HUES6 (cell line): ENCODE data around the gene SGPP2.

Experiments
- H3K27ac ChIP-seq: 2 replicates; pipeline ENCODE4 v1.7.0; 2013; ENCODE audit warnings: low read depth, mild to moderate bottlenecking, low read length, inconsistent platforms
- H3K27me3 ChIP-seq: 2 replicates; pipeline ENCODE4 v1.6.1; 2013; ENCODE audit warnings: low read length; ENCODE audit not compliant: control insufficient read depth, insufficient read depth
- H3K36me3 ChIP-seq: 2 replicates; pipeline ENCODE4 v1.6.1; 2013; ENCODE audit warnings: low read length; ENCODE audit not compliant: control insufficient read depth, insufficient read depth
- H3K4me1 ChIP-seq: 2 replicates; pipeline ENCODE4 v1.6.1; 2013; ENCODE audit warnings: low read length; ENCODE audit not compliant: control insufficient read depth, insufficient read depth
- H3K4me3 ChIP-seq: 2 replicates; pipeline ENCODE4 v1.5.1; 2013; ENCODE audit warnings: low read depth, low read length
- H3K9ac ChIP-seq: one replicate; pipeline ENCODE4 v1.6.1; 2013; ENCODE audit warnings: mild to moderate bottlenecking, low read length
- H3K9me3 ChIP-seq: 2 replicates; pipeline ENCODE4 v1.6.1; 2013; ENCODE audit warnings: low read depth, low read length; ENCODE audit not compliant: control insufficient read depth, insufficient read depth

SGPP2 gene

DNA sequence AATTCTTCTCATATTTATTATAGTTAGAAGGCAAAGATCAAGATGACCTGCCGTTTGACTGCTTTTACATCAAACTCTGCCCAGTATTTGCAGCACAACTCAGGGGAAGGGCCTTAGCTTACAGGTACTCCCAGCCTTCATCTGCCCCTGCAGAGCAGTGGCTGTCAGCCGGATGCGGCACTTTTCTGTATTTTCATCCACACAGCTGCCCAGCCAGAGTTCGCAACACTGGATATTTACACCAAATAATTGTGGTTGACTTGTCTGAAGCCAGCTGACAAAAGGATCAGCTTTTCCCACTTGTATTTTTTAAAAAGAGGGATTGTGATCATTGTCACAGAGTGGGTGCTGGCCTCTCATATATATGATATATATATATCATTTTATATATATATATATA lies 136.8 kb downstream of the SGPP2 start:
- Histone ChIP-seq H3K27ac (no peak overlapping the region), H3K4me3 (no peak overlapping the region), H3K36me3 (0 out of 2 replicates have a peak, but pooled peaks cover 3% of the 10 kb centered on the region), H3K9me3 (no peaks in the 10 kb centered on the region), H3K9ac (no peak overlapping the region), H3K27me3 (no peaks in the 10 kb centered on the region), H3K4me1 (peaks cover 2% of the 10 kb centered on the region; the same call in 1 of the 2 replicates)

DNA sequence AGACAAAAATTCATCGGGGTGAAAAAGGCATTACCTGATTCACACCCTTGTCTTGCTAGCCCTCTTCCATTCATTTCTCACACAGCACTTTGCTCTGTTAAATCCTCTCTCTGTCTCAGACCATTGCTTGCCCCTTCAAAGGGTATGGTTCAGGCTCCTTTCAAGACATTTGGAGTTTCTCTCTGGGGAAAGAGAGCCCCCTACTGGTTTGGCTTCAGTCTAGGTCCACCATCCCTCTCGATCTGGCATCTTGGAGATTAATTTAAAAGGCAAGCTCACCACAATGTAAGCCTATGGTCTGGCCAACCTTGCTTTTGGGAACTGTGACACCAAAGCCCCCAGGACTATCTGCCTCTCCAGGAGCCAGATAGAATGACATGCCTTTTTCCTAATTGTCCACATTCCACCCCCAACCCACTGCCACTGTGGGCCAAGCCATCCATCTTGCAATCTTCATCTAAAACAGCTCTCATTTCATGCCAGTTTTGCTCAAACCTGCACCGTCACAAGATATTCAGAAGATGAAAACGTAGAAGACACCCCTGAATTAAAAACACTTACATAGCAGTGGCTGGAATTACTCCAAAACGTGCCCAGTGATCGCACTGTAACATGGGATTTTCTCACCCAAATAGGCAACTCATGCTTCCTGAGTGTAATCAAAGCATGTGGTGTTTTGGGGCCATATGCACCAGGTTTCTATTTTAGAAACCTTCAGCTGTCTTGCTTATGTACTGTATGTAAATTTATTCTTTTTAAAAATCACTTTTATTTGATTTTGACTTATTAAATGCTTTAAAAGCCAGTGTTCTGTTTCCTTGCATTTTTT lies 137.7 kb downstream of the SGPP2 start:
- H3K27ac ChIP-seq: no peak overlapping the region
- peaks cover 2% of the 10 kb centered on the region; the same call in 1 of the 2 replicates for H3K4me1 ChIP-seq
- H3K4me3 ChIP-seq: no peak overlapping the region
- no peaks in the 10 kb centered on the region for H3K27me3 ChIP-seq
- H3K36me3 ChIP-seq: peaks cover 3% of the 10 kb centered on the region; the same call in 1 of the 2 replicates
- H3K9me3 ChIP-seq: no peaks in the 10 kb centered on the region
- H3K9ac ChIP-seq: no peak overlapping the region

DNA sequence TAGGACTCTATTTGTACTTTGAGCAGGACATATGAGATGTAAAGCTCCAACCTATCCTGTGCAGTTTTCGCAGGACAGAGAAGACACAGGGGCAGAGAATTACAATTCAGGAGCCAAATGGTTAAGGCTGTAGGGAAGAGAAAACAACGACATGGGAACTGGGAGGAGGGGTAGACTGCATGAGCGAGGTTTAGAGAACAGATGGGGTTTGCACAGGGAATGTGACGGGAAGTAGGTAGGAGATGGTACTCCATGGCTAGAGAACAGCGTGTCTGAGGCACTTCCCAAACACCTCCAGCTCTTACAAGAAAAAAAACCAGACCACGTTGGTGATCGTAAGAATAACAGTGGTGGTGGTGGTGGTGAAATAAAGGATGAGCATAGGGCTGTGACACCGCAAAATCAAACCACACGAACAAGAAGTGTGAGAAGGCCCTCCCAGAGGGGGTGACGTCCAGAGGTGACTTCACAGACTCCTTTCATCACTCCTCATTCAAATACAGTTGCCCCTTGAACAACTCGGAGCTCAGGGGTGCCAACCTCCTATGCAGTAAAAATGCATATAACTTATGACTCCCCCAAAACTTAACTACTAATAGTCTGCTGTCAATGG lies 138.9 kb downstream of the SGPP2 start:
- no peaks in the 10 kb centered on the region for H3K9me3 ChIP-seq
- no peak overlapping the region for H3K9ac ChIP-seq
- peaks cover 2% of the 10 kb centered on the region; the same call in 1 of the 2 replicates for H3K4me1 ChIP-seq
- no peak overlapping the region for H3K4me3 ChIP-seq
- H3K27me3 ChIP-seq: no peaks in the 10 kb centered on the region
- peaks cover 13% of the 10 kb centered on the region for H3K36me3 ChIP-seq
- H3K27ac ChIP-seq: no peak overlapping the region

DNA sequence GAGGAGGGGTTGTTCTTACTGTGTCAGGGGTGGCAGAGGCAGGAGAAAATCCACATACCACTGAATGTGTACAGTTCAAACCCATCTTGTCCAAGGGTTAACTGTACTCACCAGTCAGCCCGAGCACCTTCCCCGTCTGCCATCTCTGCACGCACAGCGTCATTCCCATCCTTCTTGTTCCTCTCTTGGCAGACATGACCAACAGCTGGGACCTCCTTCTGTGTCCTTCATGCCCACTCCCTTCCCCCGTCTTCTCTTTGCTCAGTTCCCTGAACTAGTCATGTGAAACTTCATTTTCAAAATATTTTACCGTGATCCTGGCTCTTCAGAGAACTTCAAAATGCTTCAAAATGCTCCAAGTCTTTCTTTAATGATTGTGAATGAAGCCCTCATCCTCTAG lies 139.6 kb downstream of the SGPP2 start:
- H3K9ac ChIP-seq: no peak overlapping the region
- H3K36me3 ChIP-seq: peaks cover 14% of the 10 kb centered on the region
- peaks cover 2% of the 10 kb centered on the region; the same call in 1 of the 2 replicates for H3K4me1 ChIP-seq
- H3K27ac ChIP-seq: no peak overlapping the region
- H3K9me3 ChIP-seq: no peaks in the 10 kb centered on the region
- H3K27me3 ChIP-seq: no peaks in the 10 kb centered on the region
- H3K4me3 ChIP-seq: no peak overlapping the region

DNA sequence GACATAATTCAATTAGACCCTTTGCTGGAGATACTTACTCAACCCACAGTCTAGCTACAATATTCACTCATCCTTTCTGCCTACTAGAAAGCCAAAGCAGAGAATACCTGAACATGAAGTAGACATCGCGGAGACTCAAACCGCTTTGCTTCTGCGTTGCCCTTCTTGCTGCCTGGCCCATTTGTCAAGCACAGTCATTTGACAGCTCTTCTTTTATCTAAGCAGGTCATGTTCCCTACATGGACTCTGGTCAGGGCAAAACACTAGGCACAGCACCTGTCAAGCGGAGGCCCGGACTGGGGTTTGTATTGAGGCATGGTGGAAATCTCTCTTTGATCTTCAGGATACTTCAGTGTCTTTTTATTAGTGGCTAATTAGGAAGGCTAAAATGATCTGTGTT lies 141.9 kb downstream of the SGPP2 start:
- Histone ChIP-seq H3K27me3 (no peaks in the 10 kb centered on the region), H3K36me3 (peaks cover 19% of the 10 kb centered on the region), H3K9ac (no peak overlapping the region), H3K9me3 (no peaks in the 10 kb centered on the region), H3K4me1 (peaks cover 2% of the 10 kb centered on the region; the same call in 1 of the 2 replicates), H3K27ac (no peak overlapping the region), H3K4me3 (no peak overlapping the region)

DNA sequence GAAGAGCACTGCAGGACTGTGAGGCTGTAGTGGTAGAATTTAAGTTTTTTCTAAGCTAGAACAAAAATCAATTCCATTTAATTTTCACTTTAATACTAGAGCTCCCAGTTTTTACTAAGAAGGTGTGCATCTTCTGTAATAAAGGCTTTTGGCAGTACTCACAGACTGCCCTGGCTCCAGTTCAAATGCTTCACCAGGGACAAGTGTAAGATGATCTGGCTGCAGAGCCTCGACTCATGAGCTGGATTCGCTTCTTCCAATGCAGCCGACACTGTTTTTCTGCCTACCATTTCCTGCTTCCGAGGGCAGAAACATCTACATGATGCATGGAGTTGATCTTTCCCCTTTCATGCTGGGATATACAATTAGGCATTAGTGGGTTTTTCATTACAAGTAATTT lies 144.5 kb downstream of the SGPP2 start:
- no peaks in the 10 kb centered on the region for H3K9me3 ChIP-seq
- H3K4me1 ChIP-seq: peaks cover 6% of the 10 kb centered on the region; the same call in 1 of the 2 replicates
- no peak overlapping the region for H3K9ac ChIP-seq
- no peaks in the 10 kb centered on the region for H3K27me3 ChIP-seq
- H3K4me3 ChIP-seq: no peak overlapping the region
- H3K36me3 ChIP-seq: peaks cover 23% of the 10 kb centered on the region
- no peak overlapping the region for H3K27ac ChIP-seq

DNA sequence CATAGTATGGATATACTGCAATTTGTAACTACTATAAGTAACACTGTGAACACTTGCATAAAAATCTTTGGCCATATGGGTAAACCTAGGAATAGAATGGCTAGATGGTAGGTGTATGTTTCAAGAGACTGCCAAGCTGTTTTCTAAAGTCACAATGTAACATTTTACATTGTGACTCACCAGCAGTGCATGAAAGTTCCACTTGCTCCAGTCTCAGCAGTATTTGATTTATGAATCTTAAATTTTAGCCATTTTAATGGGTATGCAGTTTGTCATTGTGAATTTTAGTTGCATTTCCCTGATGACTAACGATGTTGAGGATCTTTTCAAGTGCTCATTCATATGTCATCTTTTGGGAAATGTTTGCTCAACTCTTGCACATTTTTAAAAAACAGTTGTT lies 145.5 kb downstream of the SGPP2 start:
- no peak overlapping the region for H3K4me3 ChIP-seq
- H3K27me3 ChIP-seq: no peaks in the 10 kb centered on the region
- H3K9ac ChIP-seq: no peak overlapping the region
- H3K4me1 ChIP-seq: peaks cover 6% of the 10 kb centered on the region; the same call in 1 of the 2 replicates
- H3K36me3 ChIP-seq: peaks cover 22% of the 10 kb centered on the region
- no peak overlapping the region for H3K27ac ChIP-seq
- no peaks in the 10 kb centered on the region for H3K9me3 ChIP-seq

DNA sequence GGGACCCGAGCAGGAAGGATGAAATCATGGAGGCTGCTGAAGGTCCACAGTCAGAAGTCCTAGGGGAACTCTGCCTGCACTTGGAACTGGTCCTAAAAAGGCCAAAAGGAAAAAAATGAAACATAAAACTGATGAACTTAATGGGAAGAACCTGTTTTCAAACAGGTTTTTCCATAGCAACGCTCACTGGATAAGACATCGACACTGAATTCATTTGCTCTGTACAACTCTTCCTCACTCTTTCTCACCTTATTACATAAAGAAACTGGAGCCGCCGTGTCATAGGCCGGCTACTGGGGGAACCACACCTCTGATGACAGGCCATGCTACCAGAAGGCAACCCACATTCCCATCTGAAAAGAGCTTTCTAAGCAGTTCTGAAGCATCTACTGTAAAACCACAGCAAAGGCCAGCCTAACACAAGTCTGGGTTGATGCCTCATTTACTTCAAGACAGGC lies 147.9 kb downstream of the SGPP2 start:
- no peaks in the 10 kb centered on the region for H3K27me3 ChIP-seq
- H3K4me1 ChIP-seq: peaks cover 6% of the 10 kb centered on the region; the same call in 1 of the 2 replicates
- no peaks in the 10 kb centered on the region for H3K9me3 ChIP-seq
- peaks cover 19% of the 10 kb centered on the region for H3K36me3 ChIP-seq
- no peak overlapping the region for H3K27ac ChIP-seq
- no peak overlapping the region for H3K4me3 ChIP-seq
- H3K9ac ChIP-seq: no peak overlapping the region

DNA sequence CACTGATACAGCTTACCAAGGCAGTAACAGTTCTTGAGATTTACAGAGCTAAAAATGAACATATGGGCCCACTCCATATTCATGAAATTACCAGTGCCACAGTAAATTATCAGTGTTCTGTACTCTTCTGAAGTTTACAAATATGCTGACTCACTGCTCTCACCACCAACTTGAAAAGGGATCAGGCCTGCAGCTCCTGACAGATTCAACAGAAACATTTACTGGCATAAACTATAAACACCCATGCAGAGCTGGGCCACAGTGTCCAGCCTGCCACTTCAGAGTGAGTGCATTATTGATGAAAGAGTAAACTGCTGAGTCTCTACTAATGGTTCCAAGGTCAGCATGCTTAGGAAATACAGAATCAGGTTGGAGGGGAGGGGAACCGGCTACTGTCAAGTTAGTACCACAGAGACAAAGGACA lies 148.4 kb downstream of the SGPP2 start:
- no peaks in the 10 kb centered on the region for H3K27me3 ChIP-seq
- H3K27ac ChIP-seq: no peak overlapping the region
- H3K9ac ChIP-seq: no peak overlapping the region
- peaks cover 15% of the 10 kb centered on the region for H3K36me3 ChIP-seq
- H3K9me3 ChIP-seq: no peaks in the 10 kb centered on the region
- no peak overlapping the region for H3K4me3 ChIP-seq
- peaks cover 6% of the 10 kb centered on the region; the same call in 1 of the 2 replicates for H3K4me1 ChIP-seq

DNA sequence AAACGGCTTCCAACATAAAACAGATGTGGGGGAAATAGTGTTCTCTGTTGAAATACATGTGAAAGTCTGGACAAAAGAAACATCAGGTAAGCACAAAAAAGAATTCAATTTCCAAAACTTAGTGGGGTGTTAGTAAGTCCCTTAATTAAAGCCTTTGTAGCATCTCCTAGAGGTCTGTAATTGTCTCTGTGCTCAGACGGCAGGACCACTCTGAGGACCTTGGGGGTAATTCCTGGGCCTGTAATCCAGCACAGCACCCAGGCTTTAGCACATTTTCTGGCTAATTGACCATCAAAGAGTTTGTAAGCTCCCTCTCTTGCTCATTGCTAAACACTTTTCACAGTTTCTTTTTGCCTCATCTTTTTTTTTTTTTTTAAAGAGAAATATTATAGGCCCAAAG lies 151.3 kb downstream of the SGPP2 start:
- Histone ChIP-seq H3K4me1 (peaks cover 6% of the 10 kb centered on the region; the same call in 1 of the 2 replicates), H3K9ac (no peak overlapping the region), H3K36me3 (peaks cover 6% of the 10 kb centered on the region), H3K27ac (no peak overlapping the region), H3K27me3 (no peaks in the 10 kb centered on the region), H3K9me3 (no peaks in the 10 kb centered on the region), H3K4me3 (no peak overlapping the region)
